HG02840 (cell line): ENCODE results near the gene NFATC4.
"Not testable (repeated sequence)": the region's sequence is repeated elsewhere in the genome, so short reads cannot be mapped to it uniquely, and the experiment has no call there.

Source experiments
- ATAC-seq: cut with Tn5 transposase; IDR thresholded peaks from one replicate; pipeline ENCODE4 v1.9.1; 2021; ENCODE audit warnings: mild to moderate bottlenecking, moderate library complexity, moderate number of reproducible peaks; ENCODE audit not compliant: unreplicated experiment, low FRiP score

NFATC4 gene

DNA sequence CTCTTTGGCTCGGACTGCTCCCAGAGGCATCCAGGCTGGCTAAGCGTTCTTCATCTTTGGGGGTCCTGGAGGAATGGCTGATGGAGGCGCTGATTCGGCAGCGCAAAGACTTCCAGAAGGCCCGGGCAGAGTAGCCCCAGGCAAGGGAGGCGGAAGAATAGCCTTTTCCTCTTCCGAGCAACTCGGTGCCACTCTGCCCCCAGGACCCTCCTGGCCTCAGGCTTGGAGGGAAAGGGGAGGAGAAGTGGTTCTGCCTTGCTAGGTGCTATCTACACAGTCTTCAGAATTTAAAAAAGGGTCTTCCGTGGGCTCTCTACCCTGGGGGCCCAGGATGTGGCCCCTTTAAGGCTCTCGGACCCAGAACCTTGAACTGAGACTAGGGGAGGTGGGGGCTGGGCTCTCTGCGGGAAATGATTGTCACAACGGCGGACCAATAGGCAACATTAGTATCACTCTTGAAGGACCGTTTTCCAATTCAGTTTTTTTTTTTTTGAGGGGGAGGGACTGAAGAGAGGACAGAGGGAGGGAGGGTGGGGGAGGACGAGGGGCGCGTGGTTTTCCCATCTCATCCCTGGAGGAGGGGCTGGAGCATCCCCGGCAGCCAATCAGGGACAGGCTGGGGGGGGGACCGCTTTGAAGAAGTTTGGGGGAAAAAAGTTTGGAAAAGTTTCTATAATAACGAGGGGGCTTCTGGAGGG is at the start of gene NFATC4:
Gene NFATC4 (plus strand): TSS at position 671 of the 698 bp plus-strand sequence. CDS start 157 bp downstream, outside the sequence.
- ATAC-seq: no peak

DNA sequence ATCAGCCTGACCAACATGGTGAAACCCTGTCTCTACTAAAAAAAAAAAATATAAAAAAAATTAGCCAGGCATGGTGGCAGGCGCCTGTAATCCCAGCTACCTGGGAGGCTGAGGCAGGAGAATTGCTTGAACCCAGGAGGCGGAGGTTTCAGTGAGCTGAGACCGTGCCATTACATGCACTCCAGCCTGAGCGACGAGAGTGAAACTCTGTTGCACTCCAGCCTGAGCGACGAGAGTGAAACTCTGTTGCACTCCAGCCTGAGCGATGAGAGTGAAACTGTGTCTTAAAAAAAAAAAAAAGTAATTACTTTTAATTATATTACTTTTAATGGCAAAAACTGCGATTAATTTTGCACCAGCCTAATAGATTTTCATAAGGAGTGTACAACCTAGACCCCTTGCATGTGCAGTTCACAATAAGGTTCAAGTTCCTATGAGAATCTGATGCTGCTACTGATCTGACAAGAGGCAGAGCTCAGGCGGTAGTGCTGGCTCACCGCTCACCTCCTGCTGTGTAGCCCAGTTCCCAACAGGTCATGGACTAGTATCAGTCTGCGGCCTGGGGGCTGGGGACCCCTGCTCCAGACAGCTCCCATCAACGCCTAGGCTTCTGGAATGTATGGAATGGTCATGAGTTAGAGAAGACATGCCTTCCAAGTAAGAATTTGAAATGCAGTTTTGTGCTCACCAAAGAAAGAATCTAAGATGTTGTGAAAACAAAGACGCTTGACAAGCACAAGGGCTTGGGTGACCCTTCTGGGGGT is 46.6 kb upstream of the NFATC4 start:
- ATAC-seq: no peak

DNA sequence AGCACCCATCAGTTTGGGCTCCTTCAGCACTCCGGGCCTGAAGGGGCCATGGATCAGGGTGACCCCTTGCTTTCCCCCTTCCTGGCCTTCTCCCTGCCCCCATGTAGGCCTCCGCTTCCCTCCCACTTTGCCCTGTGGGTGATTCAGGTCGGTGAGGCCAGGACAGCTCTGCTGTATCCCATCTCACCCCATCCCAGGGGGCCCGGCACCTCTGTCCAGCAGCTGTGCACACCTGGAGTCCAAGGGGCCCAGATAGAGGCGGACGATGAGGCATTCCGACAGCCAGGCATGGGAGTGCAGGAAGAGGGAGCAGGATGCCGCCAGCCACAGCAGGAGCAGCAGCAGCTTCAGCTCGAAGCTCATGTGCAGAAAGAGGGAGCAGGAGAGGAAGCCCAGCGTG is 45.3 kb upstream of the NFATC4 start:
- ATAC-seq: no peak

DNA sequence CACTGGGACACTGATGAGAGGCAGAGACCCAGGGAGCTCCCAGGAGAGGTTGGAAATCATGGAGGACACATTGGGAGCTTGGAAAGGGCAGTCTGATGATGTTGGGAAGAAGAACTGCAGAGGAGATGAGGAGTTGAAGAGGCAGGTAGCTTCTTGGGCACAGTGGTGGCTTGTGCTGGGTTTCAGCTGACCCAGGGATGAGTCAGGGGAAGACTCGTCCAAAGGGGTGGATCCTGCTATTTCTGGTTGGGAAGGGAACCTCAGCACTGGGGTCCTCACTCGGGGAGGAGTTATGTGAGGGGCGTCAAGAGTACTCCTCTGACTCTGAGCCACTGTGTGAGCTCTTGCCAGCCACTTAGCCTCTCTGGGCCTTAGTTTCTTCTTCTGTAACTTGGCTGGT is 44.6 kb upstream of the NFATC4 start:
- no peak for ATAC-seq

DNA sequence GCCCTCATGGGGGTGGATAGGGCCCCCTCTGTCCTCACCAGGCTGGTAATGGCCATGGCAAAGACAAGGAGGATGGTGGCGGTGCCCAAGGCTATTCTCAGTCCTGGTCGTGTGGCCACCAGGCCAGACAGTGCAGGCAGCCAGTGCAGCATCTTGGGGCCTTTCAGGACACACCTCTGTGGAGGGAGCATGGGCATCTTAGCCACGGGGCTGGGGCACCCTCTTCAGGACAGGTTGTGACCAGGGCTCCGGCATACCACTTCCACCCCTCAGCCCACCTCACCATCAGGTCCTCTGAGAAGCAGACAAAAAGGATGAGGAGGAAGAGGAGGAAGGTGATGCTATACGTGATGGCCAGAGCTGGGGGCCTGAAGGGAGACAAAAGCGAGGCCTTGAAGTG is 44.0 kb upstream of the NFATC4 start:
- ATAC-seq: no peak

DNA sequence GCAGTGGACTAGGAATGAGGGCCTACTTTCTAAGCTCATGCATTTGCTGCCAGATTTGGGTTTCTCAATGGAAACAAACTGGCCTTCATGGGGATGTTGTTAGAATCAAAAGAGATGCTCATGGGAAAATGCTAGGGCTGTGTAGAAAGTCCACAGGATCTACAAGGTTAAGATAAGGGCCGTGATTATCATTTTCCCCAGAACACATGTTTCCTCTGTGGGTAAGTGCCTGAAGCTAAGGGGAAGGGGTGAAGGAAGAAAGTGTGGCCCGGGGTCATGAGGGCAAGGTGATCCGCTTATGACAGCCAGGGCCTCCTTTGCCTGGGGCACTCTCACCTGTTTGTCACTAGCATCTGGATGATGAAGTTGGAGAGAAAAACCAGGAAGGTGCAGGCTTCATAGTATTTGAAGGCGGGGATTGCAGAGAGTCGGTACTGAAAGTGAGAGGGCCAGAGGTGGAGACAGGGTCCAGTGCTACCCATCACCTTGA is 42.9 kb upstream of the NFATC4 start:
- ATAC-seq: no peak

DNA sequence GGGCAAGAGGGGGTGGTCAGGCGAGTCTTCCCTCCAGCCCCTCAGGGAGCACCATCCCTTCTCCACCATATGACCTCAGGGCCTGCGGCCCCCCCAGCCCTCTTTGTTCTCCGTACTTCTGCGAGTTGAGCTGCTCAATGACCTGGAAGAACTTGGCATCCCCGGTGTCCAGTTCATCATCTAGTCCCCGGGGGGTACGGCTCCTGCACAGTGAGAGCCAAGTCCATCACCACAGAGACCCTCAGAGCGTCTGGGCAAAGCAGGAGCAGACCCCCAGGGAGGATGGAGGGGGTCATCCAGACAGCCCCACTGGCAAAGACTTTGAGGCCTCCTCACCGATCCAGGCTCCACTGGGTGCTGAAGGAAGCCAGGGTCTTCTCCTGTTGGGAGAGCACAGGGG is 42.0 kb upstream of the NFATC4 start:
- ATAC-seq: no peak

DNA sequence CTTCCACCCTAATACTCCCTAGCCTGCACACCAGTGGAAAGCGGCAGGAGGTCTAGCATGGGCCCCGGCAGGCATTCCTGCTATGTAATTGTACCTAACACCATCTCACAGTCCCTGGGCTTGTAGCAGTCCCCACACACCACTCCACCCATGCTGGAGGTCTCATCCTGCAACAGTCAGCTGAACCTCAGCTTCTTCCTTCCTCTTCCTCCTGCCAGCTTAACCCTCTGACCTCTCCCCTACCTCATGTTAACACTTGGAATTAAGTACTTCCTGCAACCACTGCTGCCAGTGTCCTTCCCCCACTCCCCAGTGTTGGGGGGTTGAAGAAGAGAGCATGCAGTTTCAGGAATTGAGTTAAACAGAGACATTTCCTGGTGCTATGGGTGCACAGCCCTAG is 40.7 kb upstream of the NFATC4 start:
- ATAC-seq: no peak

DNA sequence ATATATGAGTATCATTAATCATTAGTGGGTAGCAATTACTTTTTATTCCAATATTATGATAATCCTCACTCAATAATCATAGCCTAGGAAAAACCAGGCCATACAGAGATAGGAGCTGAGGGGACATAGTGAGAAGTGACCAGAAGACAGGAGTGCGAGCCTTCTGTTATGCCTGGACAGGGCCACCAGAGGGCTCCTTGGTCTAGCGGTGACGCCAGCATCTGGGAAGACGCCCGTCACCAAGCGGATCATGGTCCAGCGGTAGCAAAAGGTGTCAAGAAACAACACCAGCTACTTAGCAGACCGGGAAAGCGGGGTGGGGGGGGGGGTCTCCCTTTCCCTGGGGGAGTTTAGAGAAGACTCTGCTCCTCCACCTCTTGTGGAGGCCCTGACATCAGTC is 40.1 kb upstream of the NFATC4 start:
- ATAC-seq: not testable (repeated sequence)

DNA sequence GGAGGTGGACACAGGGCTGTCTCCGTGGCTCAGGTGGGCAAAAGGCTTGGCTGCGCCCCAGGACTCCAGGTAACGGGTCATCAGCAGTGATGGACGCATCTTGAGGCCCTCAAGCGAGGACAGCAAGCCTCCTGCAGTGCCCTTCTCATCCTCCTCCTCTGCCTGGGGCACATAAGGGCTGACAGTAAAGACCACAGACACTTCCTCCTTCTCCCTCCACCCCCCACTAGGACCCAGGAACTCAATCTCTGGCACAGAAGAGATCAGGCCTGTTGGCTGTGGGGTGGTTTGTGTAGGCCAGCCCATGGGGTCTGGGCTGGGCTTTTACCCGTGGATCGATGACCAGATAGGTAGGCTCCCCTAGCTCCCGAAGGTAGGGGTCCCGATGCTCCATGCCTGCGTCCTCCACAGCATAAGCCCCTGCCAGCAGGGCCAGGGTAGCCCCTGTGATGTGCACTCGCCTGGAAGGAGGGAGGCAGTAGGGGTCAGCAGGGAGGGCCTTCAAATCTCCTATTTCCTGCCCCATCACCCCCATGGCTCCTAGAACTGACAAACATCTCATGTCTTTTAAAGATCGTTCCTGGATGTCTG is 38.8 kb upstream of the NFATC4 start:
- no peak for ATAC-seq

DNA sequence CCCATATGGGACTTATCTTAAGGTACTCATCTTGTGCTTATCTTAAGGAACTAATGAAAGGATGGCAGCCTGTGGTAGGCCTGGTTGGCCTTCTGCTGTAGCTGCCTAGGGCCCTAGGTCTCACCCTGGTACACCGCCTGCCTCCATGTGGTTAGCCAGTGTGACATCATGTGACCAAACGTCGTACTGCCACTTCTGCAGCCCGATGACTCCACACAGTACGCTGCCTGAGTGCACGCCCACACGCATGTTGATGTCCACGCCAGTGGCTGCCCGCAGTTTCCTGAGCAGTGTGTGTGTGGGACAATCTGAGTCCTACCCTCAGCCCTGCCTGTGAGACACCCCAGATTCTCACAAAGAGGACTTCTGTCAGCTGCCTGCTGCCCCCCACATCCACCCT is 38.2 kb upstream of the NFATC4 start:
- ATAC-seq: no peak

DNA sequence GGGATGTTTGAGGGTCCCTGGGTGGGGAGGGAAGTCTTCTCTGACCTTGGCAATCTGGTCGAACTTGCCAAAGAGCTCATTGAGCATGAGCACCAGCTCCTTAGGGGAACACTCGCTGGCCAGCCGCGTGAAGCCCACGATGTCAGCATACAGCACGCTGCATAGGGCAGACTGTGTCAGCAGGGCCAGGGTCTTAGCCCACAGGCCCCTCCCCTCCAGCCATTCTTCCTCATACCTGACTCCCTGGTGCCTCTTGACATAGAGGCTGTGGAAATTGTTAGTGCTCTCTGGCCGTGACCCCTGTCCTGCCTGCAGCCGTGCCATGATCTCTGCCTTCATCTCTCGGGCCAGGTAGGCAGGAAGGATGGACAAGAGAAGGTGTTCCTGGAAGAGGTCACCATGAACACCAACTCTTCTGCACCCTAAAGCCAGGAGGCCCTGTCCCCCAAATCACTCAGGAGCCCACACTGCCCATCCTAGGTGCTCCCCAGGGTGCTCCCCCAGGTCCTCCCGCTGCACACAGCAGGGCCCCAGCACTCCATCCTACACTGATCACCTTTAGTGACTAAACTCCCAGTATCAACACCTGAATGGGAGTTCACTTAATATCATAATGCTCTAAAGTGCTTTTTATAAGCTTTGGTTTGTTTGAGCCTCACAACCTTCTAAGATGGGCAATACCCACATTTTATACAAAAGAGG is 36.9 kb upstream of the NFATC4 start:
- ATAC-seq: no peak

DNA sequence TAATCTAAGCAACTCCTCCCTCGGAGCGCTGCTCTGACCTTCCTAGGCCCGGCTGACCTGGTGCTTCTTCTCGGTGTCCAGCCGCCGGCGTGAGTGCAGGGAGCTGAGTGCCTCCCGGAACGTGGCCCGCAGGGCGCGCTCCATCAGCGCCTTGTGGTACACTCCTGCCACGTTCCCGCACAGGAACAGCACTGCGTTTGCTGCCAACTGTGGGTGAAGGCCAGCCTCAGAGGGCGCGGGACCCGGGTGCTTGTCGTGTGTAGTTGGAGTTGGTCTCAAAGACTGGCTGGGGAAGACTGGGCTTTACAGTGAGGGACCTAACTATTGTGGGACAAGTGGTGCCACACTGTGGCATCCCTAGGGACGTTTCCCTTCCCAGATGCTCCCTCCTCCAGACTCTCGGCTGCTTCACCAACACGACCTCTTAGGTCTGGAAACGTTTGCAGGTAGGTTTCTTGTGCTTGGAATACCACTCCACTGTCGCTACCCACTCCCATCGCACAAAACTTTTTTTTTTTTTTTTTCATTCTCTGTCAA is 36.2 kb upstream of the NFATC4 start:
- ATAC-seq: no peak

DNA sequence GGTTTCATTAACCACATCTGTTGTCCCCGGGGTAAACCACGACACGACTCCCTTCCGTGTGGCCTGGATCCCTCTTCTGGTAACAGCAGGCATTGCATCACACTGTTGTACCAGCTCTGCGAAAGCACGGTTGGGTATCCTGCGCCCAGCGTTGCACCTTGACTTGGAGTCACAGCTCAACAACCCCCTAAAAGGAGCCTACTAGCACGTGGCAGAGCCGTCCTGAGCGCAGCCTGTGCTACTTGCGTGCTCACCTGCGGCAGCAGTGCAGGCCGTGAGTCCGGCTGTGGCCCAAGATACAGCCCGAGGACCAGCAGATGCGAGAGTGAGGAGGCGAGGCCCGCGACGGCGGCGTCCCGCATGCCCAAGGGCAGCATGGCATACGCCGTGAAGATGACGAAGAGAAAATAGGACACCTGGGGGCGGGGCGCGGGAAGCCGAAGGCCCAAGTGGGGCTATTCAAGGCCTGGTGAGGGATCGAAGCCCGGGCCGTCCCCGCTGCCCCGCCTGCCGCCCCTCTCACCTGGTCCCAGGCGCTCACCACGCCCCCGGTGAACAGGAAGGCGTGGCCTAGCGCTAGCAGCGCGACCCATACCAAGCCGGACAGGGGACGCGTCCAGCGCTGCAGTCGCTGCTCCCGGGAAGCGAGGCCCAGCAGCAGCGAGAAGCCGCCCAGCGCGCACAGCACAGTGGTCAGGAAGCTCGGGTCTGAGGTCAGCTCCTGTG is 35.6 kb upstream of the NFATC4 start:
- ATAC-seq: peak; percentile 68

DNA sequence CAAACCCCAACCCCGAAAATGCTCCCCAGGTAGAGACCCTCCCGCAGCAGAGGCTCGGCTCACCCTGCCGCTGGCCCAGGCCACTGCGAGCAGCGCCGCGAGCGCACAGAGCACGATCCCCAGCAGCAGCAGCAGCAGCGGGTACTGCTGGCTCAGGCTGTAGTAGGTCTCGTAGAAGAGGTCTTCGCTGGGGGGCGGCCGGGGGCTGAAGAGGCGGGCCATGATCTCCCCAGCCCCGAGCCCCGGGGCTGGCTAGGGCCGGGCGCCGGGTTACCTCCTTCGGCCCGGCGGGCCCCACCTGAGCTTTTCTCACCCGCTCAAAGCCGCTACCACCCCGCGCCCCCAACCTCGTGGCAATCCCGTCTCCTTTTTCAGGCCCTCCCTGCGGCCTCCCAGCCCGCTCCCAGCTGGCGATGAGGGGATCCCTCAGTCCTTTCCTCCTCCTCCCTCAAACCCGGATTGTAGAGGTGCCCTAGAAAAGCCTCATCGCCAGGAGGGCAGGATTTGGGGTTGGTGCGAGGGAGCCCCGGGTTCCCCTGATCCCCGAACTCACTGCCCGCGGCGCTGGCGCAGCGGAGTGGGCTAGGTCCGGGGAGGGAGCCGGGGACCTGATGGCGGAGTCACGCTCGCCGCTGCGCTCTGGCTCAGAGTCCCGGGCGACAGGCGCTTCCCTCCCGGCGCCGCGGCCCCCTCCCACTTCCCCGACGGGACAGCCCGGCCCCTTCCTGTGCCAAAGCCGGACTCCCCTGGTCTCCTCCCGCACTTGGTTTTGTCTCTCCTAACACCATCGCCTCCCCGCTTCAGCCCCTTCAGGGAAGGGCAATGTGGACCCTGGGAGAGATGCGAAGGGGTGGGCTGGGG is 33.3 kb upstream of the NFATC4 start, which contains the start of gene ADCY4:
Gene ADCY4 (minus strand): TSS at position 641 of the 861 bp plus-strand sequence. CDS start 419 bp downstream, at position 222.
- ATAC-seq: no peak

DNA sequence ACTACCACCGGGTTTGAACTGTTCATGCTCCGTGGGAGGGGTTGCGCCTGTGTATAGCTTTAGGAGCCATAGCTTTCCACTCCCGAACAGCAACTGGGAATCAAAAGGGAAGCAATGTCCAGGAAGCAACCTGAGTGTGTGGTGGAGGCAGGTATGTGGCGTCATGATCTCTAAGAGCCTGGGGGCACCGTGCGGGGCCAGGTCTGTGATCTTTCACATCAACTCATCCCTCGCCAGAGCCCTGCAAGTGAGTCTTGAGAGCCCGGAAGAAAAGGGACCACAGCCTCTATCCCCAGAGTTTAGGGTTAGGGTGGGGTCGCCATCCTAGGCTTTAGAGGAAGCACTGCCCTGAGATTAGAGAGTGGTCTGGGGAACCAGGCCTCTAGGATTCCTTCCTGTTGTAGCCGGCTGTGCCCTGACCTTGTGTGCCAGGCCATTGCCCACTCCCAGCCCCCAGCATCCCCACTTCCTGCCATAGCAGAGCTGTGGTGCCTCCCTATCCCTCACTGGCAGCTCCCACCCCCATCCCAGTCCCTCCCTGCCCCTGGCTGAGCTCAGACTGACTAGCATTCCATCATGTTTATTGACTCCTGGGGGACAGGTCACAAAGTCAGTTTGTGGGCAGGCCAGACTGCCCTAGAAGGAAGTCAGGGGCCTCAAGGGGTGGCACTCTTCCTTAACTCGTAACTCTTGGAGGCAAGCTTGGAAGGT is 32.4 kb upstream of the NFATC4 start:
- no peak for ATAC-seq

DNA sequence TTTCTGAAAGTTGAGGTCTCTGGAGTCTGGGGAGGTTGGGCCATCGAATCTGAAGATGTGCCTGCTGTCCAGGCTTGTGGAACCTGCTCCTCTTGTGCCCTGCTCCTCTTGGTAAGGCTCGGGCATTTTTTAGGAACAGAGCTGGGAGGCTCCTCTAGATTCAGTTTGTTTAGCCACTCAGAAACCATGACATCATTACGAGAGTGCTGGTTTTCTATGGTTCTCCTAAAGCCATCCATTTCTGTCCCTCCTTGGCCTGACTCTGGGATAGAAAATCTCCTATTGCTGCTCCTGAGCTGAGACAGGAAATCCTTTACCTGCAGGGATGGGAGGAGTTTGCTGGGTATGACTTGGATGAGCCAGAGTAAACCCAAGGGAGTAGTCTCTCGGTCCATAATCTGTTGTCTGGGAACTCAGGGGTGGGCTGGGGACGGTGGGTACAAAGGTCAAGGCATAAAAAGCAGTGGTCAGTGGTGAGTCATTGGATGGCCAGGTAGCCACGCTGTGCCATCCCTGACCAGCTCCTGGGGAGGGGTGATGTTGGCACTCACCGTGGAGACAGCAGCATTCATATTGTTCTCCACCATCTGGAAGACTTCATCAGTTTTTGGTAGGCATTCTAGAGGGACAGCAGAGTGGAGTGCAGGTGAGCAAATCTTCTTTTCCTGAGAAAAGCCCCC is 30.7 kb upstream of the NFATC4 start:
- ATAC-seq: no peak

DNA sequence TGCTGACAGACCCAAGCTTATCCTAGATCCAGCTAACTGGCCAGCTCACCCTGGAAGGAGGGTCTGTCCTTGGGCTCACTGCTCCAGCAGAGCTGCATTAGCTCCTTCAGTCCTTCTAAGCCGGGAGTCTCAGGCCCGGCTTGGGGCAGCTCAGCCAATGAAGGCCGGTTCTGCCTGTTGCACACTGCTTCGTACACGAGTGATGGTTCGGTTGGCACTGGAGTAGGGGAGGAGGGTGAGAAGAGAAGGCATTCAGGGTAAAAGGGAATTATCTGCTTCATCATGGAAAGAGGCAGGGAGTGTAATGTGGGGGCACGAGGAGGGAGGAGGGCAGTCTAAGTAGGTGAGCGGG is 30.2 kb upstream of the NFATC4 start:
- ATAC-seq: no peak
